NCI-H774 (cell line): Measurements from ENCODE around the gene ACTN4.

Source experiments
- DNase-seq: peaks from one replicate; lab custom pipeline; 2025; lab: John Stamatoyannopoulos, UW

Gene ACTN4

DNA sequence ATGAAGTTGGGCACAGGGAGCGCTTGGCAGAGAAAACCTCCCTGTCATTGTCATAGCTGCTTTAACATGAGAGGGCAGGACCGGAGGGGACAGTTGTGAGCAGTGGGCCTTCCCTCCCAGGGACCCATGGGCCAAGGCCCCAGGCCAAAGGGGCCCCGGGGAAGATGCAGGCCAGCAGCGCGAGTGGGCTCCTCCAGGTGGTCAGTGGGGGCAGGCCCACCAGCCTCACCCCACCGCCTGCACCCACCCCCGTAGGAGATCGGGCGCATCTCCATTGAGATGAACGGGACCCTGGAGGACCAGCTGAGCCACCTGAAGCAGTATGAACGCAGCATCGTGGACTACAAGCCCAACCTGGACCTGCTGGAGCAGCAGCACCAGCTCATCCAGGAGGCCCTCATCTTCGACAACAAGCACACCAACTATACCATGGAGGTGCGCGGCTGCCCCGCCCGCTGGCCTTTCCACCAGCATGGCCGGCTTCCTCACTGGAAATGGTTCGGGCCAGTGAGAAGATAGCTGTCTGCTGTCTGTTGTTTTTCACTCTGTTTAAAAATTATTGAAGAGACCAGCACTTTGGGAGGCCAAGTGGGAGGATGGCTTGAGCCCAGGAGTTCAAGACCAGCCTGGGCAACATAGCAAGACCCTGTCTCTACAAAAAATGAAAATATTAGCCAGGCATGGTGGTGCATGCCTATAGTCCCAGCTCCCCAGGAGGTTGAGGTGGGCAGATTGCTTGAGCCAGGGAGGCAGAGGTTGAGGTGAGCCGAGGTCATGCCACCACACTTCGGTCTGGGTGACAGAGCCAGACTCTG is 78.2 kb downstream of the ACTN4 start:
- DNase-seq: no peak

DNA sequence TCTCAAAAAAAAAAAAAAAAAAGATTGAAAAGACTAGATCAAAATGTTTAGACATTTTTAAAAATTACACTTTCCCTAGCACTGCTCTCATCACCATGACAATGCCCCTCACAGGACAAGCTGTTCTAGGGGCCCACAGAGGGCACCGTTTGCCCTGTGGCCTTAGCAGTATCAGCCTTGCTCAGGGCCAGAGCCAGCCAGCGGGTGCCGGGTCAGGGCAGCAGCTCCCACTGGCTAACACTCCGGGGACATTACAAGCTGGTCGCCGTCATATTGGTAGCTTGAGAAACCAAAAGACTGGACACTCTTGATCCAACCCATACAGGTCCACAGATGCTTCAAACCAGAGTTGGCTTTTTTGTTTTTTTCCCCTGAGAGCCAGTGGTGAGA is 78.8 kb downstream of the ACTN4 start:
- DNase-seq: no peak

DNA sequence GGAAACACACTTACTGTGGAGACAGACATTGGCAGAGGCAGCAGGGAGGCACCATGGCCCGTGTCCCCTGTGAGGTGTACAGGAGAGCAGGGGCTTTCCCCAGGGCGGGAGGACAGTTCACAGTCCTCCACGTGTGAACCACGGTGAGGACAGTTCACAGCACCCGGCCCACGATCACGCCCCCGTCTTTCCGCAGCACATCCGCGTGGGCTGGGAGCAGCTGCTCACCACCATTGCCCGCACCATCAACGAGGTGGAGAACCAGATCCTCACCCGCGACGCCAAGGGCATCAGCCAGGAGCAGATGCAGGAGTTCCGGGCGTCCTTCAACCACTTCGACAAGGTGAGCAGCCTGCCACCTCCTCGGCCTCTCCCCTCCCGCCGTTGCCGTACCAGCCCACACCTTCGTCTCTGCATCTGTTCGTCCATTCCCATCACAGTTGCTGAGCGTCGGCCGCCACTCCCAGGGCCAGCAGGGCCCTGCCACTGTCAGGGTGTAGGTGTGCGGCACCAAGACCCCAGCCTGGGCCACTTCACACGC is 79.4 kb downstream of the ACTN4 start:
- DNase-seq: no peak

DNA sequence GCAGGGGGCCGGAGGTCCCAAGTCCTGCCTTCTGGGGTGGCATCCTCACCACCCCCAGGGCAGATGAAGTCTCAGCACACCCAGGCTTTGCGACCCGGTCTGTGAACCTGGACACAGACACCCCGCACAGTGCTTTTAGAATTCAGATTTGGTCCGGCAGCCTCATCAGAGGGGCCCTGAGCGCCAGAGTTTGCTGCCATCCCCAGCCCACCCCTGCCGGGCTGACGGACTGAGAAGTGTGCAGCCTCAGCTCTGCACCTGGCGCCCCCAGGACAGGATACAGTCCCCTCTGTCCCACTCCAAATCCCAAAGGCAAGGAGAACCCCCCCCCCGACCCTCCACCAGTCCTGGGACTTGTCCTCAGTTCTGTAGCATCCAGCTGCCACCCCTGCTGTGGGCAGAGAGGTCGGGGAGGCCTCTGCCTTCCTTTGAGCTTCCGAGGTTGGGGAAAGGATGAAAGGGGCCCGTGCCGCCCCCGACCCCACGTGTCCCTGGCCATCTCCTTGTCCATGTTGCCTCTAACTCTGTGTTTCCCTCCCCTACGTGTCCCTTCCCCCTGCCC is 79.9 kb downstream of the ACTN4 start:
- no peak for DNase-seq

DNA sequence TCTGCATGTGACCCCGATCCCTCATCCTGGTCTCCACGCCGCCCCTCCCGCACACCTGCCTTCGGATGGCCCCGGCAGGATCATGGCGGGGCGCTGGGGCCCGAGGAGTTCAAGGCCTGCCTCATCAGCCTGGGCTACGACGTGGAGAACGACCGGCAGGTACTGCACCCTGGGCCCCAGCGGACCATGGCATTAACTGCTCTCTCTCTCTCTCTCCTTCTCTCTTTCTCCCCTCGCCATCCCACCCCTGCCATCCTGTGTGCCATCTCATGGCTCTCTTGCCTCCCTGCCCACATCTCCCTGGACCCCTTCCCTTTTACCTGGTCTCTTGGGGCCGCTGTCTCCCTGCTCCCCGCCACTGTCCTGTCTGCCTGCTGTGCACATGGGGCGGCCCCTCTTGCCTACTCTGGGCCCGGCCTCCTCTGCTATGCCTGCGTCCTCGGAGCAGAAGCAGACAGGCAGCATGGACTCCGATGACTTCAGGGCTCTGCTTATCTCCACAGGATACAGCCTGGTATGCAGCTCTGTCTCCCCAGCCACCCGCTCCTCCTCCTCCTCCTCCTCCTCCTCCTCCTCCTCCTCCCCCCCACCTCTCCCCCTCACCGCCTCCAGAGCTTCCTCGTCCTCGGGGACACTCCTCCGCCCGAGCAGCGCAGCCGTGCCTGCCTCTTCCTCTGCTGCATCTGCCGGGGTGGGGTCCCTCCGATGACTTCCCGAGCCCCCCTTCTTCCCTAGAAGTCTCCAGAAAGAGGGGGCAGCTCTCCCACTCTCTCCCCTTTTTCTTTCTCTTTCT is 80.6 kb downstream of the ACTN4 start:
- no peak for DNase-seq

DNA sequence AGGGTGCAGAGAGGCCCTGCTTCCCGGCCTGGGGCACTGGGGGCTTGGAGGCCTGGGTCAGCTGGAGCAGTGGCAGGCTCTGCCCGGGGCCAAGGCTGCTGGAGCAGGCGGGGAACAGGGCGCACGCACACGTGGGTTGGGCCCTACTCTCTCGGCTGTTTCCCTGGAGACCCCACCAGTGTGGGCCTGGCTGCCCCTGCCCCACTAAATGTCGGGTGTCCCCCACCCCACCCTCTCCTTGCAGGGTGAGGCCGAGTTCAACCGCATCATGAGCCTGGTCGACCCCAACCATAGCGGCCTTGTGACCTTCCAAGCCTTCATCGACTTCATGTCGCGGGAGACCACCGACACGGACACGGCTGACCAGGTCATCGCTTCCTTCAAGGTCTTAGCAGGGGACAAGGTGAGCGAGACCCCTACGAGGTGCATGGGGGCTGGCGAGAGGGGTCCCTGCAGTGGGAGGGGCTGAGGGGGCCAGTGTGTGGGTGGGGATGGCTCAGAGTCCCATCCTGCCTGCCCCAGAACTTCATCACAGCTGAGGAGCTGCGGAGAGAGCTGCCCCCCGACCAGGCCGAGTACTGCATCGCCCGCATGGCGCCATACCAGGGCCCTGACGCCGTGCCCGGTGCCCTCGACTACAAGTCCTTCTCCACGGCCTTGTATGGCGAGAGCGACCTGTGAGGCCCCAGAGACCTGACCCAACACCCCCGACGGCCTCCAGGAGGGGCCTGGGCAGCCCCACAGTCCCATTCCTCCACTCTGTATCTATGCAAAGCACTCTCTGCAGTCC is 81.5 kb downstream of the ACTN4 start:
- no peak for DNase-seq

DNA sequence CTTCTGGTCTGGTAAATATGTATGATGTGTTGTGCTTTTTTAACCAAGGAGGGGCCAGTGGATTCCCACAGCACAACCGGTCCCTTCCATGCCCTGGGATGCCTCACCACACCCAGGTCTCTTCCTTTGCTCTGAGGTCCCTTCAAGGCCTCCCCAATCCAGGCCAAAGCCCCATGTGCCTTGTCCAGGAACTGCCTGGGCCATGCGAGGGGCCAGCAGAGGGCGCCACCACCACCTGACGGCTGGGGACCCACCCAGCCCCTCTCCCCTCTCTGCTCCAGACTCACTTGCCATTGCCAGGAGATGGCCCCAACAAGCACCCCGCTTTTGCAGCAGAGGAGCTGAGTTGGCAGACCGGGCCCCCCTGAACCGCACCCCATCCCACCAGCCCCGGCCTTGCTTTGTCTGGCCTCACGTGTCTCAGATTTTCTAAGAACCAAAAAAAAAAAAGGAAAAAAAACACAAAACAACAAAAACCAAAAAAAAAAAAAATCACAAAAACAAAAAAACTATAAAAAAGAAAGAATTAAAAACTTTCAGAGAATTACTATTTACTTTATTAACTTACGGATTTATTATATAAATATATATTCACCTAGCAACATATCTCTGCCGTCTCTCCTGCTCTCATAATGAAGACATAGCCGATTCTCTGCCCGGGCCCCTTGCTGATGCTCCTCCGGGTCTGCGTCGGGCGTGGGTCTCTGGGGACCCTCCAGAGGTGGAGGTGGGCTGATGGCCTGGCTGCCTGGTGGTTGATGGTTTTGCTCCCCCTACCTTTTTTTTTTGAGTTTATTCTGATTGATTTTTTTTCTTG is 82.4 kb downstream of the ACTN4 start:
- DNase-seq: peak; percentile 31

DNA sequence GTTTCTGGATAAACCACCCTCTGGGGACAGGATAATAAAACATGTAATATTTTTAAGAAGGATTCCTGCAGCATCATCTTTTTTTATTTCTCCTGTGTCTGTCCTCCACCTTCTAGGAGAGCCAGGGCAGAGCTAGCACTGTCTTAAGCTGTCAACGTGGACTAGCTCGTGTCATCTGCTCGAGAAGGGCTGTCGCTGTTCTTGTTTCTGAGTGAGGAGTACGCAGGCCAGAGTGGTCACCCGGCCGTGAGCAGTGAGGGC is 83.0 kb downstream of the ACTN4 start:
- DNase-seq: no peak

DNA sequence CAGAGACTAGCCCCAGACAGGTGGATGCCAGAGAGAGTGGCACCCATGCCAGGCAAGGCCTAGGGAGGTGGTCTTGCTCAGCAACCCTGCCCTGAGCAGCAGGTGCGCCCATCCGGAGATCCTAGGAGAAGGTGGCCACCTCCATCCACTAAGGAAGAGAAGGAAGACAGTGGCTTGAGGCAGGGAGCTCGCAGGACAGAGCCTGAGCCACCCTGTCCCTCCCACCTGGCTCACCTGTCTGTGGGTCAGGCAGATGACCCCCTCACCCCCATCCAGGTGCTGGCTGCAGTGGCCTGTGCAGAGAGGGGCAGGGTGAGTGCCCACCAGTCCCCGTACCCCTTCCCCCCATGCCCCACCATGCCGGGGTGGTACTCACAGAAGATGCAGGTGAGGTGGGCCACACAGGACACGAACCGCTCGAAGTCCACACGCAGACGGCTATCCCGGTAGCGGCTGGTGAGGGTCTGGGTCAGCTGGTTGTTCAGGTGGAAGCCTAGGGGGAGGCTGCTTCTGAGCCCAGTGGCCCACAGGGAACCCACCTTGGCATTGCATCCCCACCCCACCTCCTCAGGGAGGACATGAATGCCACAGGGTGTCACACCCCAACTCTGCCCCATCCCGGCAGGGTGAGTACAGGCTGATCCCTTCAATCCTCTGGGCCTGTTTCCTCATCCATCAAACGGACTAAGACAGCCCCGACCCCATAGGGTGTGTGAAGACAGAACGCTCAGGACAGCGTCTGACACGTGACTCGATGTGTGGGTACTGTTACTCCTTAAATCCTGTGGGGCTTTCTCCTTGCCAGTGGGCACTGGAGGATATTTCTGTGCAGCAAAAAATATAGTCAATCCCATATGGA is 83.5 kb downstream of the ACTN4 start:
- DNase-seq: no peak

DNA sequence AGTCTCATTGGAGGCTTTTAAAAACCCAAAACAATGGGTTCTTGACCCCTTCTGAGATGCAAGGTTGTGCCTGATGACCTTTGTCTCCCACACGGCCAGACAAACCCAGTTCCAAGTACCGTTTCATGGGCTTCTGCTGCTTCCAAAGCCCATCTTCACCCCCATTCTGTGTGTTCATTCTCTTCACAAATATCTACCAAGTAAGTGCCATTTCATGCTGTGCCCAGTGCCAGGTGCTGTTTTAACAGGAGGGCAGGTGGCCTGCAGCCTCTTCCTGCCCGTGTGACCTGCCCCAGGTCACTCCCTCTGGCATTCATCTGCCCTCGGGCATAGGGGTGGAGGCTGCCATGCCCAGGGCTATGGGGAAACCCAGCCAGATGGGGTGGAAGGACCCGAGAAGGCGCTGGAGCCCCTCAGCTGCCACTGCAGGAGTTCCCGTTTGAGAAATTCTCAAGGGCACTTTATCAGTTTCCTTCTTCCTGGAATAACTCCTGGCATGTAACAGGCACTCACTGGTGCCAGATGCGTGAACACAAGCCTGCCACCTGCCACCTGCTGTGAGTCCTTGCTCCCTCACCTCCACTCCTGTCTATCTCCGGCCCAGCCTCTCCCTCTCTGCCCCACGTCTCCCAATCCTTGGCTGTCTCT is 84.3 kb downstream of the ACTN4 start:
- peak; percentile 55 for DNase-seq

DNA sequence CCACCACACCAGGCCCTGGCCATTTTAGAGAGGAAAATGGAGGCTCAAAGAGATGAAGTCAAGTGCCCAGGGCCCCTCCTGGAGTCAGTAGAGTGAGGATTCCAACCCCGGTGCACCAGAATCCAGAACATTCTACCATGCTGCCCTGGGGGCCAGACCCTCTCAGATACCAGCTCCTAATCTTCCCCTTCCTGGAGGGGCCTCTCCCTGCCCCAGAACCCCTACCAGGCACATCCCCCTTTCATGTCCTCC is 85.7 kb downstream of the ACTN4 start:
- no peak for DNase-seq

DNA sequence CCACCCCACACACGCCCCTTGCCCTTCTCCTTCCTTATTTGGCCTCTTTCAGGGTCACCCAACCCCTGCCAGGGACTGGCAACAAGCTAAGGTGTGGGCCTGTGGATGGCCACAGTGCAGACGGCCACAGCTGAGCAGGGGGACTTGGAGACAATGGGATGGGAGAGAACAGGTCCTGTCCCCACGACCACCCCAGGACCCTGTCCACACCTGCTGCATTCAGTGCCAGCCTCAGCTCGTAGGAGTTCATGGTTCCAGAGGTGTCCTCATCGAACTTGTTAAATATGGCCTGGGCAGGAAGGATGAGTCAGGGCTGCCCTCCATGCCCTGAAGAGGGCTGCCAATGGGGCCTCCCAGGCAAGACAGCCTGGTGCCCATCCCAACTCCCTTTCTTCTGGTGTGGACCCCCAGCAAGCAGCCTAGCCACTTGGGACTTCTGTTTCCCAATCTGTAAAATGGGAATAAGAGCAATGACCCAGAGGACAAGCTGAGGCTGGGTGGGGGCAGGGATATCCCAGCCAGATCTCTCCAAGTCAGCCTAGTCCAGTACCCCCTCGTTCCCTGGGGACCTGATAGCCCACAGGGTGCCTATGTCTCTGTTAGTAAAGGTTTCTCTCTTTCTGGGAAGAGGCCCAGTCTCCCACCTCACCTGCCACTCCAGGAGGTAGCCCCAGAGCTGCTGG is 86.2 kb downstream of the ACTN4 start:
- DNase-seq: no peak

DNA sequence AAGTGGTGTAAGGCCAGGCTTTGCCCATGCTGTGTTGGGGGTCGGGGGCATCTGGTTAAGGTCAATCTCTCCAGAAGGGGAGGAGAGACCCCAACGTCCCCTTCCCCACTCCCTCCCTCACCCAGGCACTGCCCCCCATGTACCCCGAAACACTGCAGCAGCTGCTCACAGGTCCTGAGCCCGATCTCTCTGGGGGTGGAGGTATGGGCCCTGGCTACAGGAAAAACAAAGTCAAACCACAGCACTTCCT is 86.7 kb downstream of the ACTN4 start:
- DNase-seq: no peak

DNA sequence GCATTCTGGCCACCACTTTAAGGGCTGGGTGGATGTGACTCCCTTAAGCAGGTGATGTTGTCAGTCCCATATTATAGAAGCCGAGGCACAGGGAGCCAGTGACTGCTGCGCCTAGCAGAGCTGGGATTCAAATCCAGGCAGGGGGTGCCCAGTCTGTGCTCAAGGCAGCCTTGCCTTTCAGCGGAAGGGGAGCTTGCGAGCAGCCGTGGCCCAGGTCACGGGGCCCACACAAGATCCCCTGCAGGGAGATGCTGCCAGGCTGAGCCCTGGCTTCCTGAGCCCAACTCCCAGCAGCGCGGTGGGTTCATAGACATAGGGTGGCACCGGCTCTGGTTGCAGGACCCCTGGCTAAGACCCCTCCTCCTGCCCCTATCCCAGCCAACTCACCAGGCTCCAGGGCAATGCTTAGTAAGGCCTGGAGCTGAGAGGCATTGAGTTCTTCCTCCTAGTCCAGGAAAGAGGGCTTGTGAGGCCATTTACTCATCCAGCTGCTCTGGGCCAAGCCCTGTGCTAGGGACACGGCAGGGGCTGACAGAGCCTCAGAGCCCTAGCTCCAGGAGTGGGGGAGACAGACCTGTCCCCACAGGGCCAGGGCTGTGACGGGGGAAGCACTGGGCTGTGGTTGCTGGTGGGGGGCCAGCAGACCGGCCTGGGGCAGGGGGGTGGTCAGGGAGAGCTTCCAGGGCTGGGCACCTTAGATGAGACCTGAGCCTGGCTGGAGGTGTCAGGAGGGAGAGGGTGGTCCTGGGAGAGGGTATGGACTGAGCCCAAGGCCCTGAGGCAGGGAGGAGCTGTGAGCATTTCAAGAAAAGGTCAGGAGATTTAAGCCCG is 87.2 kb downstream of the ACTN4 start:
- no peak for DNase-seq

DNA sequence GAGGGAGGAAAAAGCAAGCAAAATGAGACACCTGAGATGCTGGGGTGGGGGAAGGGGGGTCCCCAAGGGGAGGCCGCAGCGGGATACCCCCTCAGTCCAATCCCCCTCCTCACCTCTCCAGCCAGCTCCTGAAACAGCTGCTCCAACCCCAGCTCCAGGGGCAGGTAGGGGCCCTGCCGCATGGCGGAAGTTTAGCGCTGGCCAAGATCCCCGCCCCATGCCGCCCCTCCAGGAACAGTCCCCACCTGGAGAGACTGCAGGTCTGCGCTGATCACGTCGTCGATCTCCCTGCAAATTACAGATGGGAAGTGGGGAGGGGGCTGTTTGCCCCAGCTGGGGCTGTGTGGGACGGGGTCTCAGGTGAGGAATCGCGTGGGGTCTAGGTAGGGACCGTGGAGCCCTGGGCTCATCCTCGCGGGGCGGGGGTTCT is 87.8 kb downstream of the ACTN4 start:
- peak; percentile 16 for DNase-seq

DNA sequence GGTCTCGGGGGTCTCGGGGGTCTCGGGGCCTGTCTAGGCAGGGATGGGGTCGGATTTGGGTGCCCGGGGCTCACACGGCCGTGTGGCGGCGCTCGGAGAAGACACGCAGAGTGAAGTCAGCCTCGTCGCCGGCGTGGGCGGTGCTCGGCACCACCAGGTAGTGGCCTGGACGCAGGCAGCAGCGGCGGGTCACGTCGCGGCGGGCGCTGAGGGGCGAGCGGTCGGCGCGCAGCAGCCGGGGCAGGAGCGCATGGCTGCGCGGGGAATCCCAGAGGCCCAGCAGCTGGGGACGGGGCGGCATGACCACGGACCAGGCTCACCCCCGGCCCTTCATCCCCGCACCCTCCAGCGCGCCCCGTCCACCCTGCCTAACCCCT is 88.6 kb downstream of the ACTN4 start:
- peak; percentile 34 for DNase-seq

DNA sequence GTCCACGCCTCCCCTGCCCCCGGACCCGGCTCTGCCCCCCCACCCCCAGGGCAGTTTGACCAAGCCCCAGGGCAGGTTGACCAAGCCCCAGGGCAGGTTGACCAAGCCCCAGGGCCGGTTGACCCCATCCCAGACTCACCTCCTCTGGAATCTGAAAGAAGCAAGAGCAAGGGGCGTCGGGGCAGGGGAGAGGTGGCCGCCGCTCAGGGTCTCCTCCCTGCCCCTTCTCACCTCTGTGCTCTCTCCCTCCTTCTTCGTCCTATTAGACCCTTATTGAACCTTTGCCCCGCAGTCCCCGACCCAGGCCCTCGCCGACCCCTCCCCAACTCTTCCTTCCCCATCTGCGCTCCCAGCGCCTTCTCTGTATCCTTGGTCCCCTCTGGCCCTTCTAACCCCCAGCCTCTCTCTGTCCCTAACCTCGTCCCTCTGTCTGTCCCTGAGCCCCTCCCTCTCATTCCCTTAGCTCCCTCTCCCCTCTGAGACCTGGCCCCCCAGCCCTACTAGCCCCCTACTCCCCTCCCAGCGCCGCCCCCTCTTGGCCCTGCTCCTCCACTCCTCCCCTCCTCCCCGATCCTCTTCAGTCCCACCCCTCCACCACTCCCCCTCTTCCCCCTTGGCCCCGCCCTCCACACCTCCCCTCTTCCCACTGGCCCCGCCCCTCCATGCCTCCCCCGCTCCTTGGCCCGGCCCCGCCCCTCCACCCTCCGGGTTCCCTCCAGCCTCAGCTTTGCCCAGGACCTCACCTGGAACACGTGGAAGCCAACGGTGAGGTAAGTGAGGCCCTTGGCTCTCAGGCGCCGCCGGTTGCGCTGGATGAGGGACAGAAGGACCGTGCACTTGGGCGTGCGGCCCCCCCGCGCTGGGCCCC is 89.2 kb downstream of the ACTN4 start:
- DNase-seq: peak; percentile 46

DNA sequence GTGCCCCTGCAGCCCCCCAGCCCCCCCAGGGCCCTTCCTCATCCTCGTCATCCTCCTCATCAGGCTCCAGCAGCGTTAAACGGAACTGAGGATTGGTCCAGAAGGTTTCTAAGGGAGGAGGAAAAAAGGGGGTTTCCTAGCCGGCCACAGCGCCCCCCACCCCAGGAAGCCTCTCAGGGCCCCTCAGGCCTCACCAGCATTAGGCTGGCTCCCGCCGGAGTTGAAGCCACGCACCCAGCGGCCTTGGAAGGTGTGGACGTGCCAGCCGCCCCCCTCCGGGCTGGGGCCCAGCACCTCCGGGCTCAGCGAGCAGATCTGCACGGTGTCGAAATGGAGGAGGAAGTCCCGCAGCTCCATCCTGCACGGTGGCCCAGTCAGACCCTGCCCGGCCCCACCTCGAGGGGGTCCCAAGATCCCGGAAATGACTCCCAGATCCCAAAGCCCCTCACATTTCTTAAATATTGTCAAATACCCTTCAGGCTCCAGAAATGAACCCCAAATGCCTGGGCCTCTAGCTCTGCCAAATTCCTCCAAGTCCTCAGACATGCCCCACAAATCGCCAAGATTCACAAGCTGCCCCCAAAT is 89.9 kb downstream of the ACTN4 start:
- DNase-seq: no peak
